Measurements from ENCODE around the gene AIRE. TPM values are rescaled to one million over a fixed set of nuclear protein-coding genes. Genes with fewer than 3 reads are reported as not detected.

The AIRE gene
- total and polyA plus RNA-seq, 2 of the 13 experiments (the other 11 are each of a cell fraction or from before 2014, with no cell fraction given) = not detected

GRCh38 chr21:44318489-44319285, 33.0 kb downstream of the AIRE start:
- TF ChIP-seq RBFOX2 (IDR thresholded peaks at IDR 0.05; ENCODE audit: low read depth, low read length) (peak; percentile 13; the same call in 1 of the 2 replicates), HBP1 (CRISPR knock-in tag; IDR thresholded peaks at IDR 0.05; ENCODE audit: low read depth) (no peak)
- Histone ChIP-seq H4K20me1 (ENCODE audit: insufficient read depth, low read length) (no peaks in the 10 kb centered on the region), H3K27ac (ENCODE audit: extremely low read length, insufficient read depth, low read length) (no peak overlapping the region), H2AFZ (ENCODE audit: low read length) (no peak overlapping the region), H3K9me3 (ENCODE audit: low read length) (no peaks in the 10 kb centered on the region), H3K79me2 (ENCODE audit: insufficient read depth, low read length) (no peaks in the 10 kb centered on the region), H3K9ac (ENCODE audit: insufficient read depth, low read depth, low read length) (no peak overlapping the region), H3K36me3 (replicated peaks in 1 of 2; ENCODE audit: control insufficient read depth in 1 of 2, insufficient read depth in 2 of 2, low read length in 2 of 2) (peaks cover 25 to 49% of the 10 kb centered on the region in 2 experiments; a peak in 4 of 5 replicates), H3K4me1 (ENCODE audit: insufficient read depth, low read length) (no peaks in the 10 kb centered on the region), H3K27me3 (ENCODE audit: control insufficient read depth in 1 of 2, insufficient read depth in 2 of 2, low read length in 2 of 2) (no peaks in the 10 kb centered on the region), H3K4me3 (replicated peaks in 1 of 3; ENCODE audit: insufficient read depth in 1 of 3, low read depth in 2 of 3, low read length in 3 of 3) (no peak overlapping the region), H3K4me2 (ENCODE audit: low read depth, low read length) (no peak overlapping the region)
- CTCF ChIA-PET (ENCODE audit: low intra/inter-chr PET ratio, low total read pairs) = no interaction called here
- WGBS (ENCODE audit: low lambda C conversion rate) = 93% methylated on average over 7 of the region's 25 CpGs
- in situ Hi-C loops (cut with HindIII; ENCODE audit: extremely low pct_ligation_motif_present, low pct_unique_long_range_greater_than_20kb) (no loop called here), intact Hi-C loops (cut with micrococcal nuclease; ENCODE audit: unreplicated experiment) (no loop called here)
- no peak for ATAC-seq
- no peak for DNase-seq (ENCODE audit: low spot score)
- POLR2A ChIA-PET = no interaction called here
- no peak for FAIRE-seq
- no TSS peak for BruUV-seq (replicated peaks)

GRCh38 chr21:44319407-44320065, 33.9 kb downstream of the AIRE start:
- intact Hi-C loops (cut with micrococcal nuclease; ENCODE audit: unreplicated experiment) = no loop called here
- POLR2A ChIA-PET = no interaction called here
- no peak overlapping the region for H3K4me2 ChIP-seq (ENCODE audit: low read depth, low read length)
- no peak overlapping the region for H2AFZ ChIP-seq (ENCODE audit: low read length)
- no peak overlapping the region for H3K9ac ChIP-seq (ENCODE audit: insufficient read depth, low read depth, low read length)
- no peaks in the 10 kb centered on the region for H3K4me1 ChIP-seq (ENCODE audit: insufficient read depth, low read length)
- H3K79me2 ChIP-seq (ENCODE audit: insufficient read depth, low read length) = no peaks in the 10 kb centered on the region
- BruUV-seq (replicated peaks) = no TSS peak
- no peaks in the 10 kb centered on the region for H3K27me3 ChIP-seq (ENCODE audit: control insufficient read depth in 1 of 2, insufficient read depth in 2 of 2, low read length in 2 of 2)
- in situ Hi-C loops (cut with HindIII; ENCODE audit: extremely low pct_ligation_motif_present, low pct_unique_long_range_greater_than_20kb) = no loop called here
- H3K9me3 ChIP-seq (ENCODE audit: low read length) = no peaks in the 10 kb centered on the region
- FAIRE-seq (no peak), ATAC-seq (no peak), DNase-seq (ENCODE audit: low spot score) (no peak)
- peaks cover 25 to 57% of the 10 kb centered on the region in 2 experiments; a peak in 4 of 5 replicates for H3K36me3 ChIP-seq (replicated peaks in 1 of 2; ENCODE audit: control insufficient read depth in 1 of 2, insufficient read depth in 2 of 2, low read length in 2 of 2)
- TF ChIP-seq ATRX (CRISPR knock-in tag; IDR thresholded peaks at IDR 0.05; ENCODE audit: borderline replicate concordance) (no peak), RBM22 (optimal IDR thresholded peaks at IDR 0.05; ENCODE audit: low read length) (peak; percentile 74), ZNF329 (CRISPR knock-in tag; IDR thresholded peaks at IDR 0.05; ENCODE audit: low read depth) (no peak), AGO2 (optimal IDR thresholded peaks at IDR 0.05; ENCODE audit: low read depth, low read length) (peak; percentile 23)
- WGBS (ENCODE audit: low lambda C conversion rate) = 92% methylated on average over 12 of the region's 35 CpGs
- H4K20me1 ChIP-seq (ENCODE audit: insufficient read depth, low read length) = no peaks in the 10 kb centered on the region
- CTCF ChIA-PET (ENCODE audit: low intra/inter-chr PET ratio, low total read pairs) = no interaction called here
- no peak overlapping the region for H3K4me3 ChIP-seq (replicated peaks in 1 of 3; ENCODE audit: insufficient read depth in 1 of 3, low read depth in 2 of 3, low read length in 3 of 3)
- no peak overlapping the region for H3K27ac ChIP-seq (ENCODE audit: extremely low read length, insufficient read depth, low read length)

Measured in HepG2 (cell line).